IPS DF 4.7 (cell line): ENCODE results near the gene OPTC.

Experiments
- DNase-seq: peaks from one replicate; pipeline ENCODE4 v3.0.0-alpha.2; 2013; ENCODE audit warnings: low spot score; ENCODE audit errors: extremely low read depth

Gene OPTC

DNA sequence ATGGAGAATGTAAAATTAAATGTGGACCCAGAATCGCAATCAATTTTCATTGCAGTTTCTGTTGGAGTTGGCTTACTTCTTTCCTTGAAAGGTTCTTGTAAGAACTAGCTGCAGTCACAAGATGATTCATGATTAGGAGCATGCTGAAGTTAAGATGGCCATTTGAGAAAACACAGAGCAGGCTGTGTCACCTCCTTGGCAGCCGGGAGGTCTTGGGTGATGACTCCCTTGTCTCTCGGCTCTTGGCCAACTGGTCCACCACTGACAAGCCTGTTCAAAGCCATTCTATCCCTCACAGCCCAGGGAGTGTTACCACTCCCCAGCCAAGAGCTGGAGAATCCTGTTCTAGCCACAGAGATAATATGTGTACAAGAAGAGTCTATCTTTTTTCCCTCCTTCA, 40.6 kb downstream of the OPTC start:
- DNase-seq: no peak

DNA sequence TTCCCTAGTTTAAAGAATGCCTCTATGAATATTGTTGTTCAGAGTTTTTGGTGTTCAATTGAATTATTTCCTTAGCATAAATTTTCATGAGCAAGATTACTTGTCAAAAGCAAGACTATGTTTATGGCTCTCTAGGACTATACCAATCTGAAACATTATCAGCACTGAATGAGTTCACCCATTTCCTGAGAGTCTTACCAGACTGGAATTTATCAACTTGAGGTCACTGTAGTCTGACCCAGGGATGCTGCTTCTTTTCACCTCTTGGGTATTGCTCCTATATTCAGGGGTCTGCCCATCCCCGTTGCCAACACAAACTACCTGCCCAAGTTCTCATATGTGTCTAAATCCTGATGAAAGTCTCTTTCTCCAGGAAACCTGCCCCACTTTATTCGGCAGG, 42.6 kb downstream of the OPTC start:
- no peak for DNase-seq

DNA sequence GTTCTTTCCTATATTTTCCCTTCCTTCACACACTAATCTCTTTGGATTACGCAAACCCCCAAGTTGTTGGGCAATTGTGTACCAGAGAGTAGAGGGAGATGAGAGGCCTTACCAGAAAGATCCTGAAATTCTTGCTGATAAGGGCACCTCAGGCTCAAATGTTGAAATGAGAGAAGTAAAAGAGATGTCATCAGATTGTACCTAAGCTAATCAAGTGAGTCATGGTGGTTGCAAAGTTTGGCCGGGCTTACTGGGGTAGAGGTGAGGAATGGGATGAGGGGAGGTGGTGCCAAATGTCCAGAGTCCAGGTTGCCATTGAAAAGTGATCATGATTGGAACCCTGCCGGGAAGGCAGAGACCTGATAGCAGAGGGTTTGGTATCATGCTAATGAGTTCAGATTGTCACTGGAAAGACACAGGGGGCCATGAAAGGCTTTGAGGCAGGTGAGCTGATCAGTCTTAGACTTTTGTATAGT, 43.1 kb downstream of the OPTC start:
- no peak for DNase-seq

GRCh38 chr1:203537806-203538464, 44.0 kb downstream of the OPTC start:
- DNase-seq: no peak

- no peak for DNase-seq
These were observed 44.8 kb downstream of the OPTC start for GRCh38 chr1:203538726-203539125.

DNA sequence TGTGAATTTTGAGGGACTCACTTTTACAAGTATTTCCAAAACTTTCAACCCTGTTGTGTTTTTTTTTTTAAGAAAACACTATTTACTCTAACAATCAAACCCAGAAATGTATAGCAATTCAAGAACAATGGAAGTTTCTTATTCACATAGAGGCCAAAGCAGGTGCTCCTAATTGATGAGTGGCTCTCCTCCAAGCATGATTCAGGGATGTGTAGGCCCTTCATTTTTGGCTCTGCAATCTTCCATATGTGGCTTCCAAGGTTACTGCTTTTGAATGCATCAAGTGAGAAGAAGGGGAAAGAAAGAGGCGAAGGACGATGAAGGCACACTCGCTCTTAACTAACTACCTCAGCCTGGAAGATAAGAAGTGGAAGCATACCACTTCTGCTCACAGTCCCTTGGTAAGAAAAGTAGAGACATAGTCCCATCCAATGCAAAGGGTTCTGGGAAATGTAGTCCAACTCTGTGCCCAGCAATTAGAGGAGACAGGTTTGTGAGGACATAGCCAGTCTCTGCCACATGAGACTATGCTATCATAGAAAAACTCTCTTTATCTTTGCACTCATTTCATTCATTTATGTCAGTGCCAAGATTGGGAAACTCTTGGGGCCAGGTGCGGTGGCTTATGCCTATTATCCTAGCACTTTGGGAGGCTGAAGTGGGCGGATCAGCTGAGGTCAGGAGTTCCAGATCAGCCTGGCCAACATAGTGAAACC, 46.0 kb downstream of the OPTC start:
- DNase-seq: no peak

GRCh38 chr1:203544485-203544884, 50.5 kb downstream of the OPTC start:
- DNase-seq: no peak

GRCh38 chr1:203544978-203545816, 51.2 kb downstream of the OPTC start:
- no peak for DNase-seq

GRCh38 chr1:203546274-203546673, 52.3 kb downstream of the OPTC start:
- no peak for DNase-seq

- DNase-seq: no peak
These were observed 53.2 kb downstream of the OPTC start for GRCh38 chr1:203547147-203547546.

DNA sequence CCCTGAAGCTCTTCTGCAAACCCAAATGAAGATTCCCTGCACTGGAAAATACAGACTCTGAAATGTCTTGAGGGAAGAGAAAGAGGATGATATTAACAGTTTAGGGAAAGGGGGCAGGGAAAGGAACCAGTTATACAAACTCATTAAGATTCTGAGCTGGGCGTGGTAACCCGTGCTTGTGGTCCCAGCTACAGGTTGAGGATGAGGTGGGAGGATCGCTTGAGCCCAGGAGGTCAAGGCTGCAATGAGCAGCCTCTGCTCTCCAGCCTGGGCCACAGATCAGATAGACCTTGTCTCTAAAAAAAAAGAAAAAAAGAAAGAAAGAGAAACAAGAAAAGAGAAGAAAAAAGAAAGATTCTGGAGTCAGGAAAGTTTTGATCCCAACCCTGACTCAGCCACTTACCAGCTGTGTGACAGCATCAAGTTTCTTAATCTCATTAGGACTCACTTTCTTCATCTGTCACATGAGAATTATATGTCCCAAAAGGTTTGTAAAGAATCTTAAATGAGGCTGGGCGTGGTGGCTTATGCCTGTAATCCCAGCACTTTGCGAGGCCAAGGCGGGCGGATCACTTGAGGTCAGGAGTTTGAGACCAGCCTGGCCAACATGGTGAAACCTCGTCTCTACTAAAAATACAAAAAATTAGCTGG, 53.9 kb downstream of the OPTC start:
- no peak for DNase-seq

DNA sequence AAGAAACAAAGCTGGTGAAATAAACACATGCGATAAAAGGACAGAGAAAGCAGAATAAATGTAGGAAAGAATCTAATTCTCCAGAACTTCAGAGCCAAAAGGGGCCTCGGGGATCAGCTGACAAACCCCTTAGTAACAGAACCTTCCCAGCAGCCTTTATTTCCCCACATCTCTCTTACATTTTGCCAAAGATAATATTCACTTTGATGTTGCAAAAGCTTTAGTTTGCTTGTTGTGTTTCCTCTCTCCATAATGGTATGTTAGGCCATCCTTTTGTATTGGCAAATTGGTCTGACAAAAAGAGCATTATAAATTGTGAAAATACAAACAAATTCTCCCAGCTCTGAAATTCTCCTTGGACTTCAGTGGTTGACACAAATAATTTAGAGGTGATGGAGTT, 54.9 kb downstream of the OPTC start:
- DNase-seq: no peak

GRCh38 chr1:203549309-203549708, 55.4 kb downstream of the OPTC start:
- peak; percentile 46 for DNase-seq

- no peak for DNase-seq
These were observed 56.9 kb downstream of the OPTC start for GRCh38 chr1:203550846-203551245.

DNA sequence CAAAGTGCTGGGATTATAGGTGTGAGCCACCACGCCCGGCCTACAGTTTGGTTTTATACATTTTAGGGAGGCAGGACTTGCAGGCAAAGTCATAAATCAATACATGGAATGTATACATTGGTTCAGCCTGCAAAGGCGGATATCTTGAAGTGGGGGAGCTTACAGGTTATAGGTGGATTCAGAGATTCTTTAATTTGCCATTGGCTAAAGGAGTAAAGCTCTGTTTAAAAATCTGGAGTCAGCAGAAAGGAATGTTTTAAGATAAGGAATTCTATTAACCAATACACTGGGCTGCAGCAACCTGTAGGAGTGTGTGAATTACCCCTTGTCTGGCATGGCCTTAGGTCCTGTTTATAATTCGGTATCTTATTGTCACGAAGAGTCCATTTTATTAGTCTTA, 57.6 kb downstream of the OPTC start:
- no peak for DNase-seq

DNA sequence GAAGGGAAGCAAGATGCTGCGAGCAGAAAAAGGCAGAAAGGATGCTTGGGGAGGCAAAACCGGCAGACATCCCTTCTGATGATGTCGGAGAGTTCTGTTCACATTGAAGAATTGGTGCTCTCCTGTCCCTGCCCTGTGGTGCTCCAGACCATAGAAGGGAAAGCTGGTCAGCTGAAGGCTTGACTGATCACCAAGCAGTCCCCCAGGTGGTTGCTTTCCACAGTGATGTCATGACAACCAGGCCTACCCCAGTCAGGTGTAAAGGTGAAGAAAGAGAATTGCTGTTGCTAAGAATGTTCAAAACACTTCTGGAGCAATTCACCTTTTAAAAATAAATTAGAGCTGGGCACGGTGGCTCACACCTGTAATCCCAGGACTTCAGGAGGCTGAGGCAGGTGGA, 59.5 kb downstream of the OPTC start:
- DNase-seq: no peak

DNA sequence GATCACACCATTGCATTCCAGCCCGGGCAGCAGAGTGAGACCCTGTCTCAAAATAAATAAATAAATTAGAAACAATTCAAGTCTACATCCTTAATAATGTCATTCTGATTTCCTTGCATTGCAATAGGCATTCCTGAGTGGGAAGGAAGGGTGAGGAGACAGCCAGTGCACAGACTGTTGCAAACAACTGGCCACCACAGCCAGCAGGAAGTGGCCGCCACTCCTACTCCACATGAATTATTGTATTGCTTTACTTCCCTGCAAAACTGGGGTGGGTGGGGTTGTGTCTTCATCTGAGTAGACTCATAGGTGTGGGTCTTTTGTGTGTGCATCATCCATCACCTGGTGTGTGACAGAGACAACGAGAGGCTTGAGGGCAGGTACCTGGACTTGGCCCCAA, 60.1 kb downstream of the OPTC start:
- DNase-seq: no peak

DNA sequence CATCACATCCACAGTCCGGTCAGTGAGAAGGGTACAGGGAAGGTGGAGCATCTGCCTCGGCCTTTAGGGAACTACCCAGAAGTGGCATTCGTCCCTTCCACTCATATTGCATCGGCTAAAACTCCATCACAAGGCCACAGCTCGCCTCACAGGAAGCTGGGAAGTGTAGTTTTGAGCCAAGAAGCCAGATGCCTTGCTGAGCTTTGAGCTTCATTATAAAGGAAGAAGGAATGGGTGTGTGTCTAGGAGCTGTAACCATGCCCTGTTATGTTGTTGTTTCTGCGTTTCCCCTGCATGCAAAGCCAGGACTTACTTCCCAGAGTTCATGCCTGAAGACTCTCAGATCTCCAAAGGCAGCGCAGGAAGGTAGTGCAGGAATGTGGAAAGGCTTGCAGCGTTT, 61.1 kb downstream of the OPTC start:
- no peak for DNase-seq

DNA sequence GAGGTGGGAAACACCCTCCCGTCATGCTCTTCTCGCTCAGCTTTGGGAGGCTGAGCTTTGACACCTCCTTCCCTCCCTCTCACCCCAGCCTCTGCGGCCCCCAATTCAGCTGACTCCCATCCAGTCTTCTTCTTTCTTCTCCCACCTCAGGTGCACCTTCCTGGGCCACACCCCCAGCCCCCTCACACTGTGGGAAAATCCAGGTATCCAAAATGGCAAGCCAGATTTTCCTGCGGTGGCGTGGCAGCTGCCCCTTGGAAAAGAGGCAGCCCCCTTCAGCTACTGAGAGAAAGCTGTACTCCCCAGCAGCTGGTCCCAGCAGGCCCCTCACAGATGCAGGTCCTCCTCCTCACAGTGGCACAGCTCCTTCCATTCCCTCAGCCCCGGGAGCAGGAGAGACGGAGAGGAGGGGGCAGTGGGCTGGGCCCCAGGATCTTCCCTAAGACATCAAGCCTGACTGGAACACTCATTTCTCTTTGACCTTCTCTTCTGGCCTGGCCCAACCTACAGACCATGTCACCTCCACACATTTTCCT, 61.6 kb downstream of the OPTC start:
- DNase-seq: no peak

DNA sequence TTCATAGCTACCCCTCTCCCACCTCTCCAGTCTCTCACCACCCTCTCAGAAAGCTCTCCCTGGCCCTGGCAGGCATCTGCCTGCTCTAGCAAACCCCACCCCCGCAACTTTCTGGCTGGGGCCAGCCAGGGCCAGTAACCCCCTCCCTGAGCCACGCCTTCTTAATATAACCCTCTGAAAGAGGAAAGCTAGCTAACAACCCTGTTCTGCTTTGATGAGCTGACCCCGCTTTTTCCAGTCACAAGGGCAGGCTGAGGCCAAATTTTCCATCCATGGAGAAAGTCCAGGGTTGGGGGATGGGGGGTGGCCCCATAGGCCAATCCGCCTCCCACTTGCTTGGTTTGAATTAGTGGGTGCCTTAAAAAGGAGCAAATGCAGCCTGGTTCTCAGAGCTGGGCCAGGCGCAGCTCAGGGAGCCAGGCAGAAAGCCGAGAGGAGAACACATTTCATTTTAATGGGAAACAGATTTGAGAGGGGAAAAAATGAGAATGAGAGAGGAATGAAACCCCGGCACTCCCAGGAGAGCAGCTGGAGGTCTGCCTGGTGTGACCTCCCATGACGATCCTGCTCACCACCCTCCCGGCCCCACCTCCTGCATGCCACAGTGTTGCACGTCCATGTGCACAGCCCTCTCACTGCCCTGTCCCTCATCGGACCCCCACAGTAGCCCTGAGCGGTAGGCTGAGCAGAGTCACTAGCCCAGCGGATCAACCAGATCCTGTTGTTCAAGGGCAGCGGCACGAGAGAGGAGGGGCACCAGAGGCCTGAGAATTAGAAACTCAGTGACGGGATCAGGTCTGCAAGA, 62.3 kb downstream of the OPTC start:
- no peak for DNase-seq

- no peak for DNase-seq
These were observed 63.4 kb downstream of the OPTC start for GRCh38 chr1:203557390-203557789.
